ENCODE results near the gene JAK2. TPM values are rescaled to one million over a fixed set of nuclear protein-coding genes. Genes with fewer than 3 reads are reported as not detected.
"Not testable (repeated sequence)": the region's sequence is repeated elsewhere in the genome, so short reads cannot be mapped to it uniquely, and the experiment has no call there.

Gene JAK2
- polyA plus RNA-seq, 10 donors, result 10.8 to 17.0 (median 12.8) TPM

DNA sequence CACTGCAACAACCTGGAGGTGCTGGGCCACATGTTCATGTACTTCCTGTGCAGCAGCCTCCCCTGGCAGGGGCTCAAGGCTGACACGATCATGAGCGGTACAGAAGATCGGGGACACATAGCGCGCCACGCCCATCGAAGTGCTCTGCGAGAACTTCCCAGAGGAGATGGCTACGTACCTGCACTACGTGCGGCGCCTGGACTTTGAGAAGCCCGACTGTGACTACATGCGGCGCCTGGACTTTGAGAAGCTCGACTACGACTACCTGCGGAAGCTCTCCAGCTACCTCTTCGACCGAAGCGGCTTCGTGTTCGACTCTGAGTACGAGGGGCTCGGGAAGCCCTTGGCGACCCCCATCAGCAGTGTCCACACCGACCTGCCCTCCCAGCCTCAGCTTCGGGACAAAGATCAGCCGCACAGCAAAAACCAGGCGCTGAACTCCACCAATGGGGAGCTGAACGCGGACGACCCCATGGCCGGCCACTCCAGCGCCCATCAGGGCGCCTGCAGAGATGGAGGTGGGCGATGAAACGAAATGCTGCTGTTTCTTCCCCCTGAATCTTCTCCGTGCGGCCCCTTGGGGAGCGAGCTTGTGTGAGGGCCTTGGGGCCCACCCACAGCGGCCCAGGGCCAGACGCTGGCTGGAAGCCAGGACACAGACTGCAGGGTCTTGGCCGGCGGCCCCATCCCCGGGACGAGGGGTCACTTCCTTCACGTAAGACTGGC is 56.5 kb downstream of the JAK2 start:
- no peak for DNase-seq

DNA sequence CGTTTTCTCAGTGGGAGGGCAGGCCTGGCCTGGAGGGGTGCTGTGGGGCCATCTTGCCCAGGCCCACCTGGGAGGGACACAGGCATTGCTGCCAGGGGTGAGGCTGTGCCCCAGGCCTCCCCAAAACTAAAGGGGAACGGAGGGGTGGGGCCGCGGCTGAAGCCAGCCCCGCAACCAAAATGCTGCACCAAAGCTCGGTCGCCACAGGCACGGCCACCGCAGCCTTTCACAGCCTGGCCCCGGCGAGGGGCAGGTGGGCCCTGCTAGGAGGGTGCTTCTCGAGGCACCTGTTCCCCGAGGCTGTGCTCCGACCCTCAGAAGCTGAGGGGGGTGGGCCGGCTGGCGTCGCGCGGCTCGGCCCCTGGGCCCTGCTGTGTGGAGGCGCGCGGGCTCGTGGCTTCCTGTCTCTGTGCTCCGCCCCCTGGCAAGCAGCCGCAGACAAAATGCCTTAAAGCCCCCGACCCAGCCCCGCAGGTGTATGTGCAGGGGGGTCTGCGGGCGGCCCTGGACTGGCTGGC is 57.6 kb downstream of the JAK2 start:
- DNase-seq, result no peak

DNA sequence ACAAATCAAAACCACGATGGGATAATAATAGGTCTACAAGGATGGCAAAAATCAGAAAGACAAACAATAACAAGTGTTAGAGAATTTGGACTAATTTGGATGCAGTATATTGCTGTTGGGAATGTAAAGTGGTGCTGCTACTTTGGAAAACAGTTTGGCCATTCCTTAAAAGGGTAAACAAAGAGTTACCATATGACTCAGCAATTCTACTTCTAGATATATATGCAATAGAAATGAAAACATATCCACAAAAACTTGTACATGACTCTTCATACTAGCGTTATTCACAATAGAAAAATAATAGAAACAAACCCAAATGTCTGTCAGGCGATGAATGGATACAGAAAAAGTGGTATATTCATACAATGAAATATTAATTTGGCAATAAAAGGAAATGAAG is 58.3 kb downstream of the JAK2 start:
- no peak for DNase-seq

DNA sequence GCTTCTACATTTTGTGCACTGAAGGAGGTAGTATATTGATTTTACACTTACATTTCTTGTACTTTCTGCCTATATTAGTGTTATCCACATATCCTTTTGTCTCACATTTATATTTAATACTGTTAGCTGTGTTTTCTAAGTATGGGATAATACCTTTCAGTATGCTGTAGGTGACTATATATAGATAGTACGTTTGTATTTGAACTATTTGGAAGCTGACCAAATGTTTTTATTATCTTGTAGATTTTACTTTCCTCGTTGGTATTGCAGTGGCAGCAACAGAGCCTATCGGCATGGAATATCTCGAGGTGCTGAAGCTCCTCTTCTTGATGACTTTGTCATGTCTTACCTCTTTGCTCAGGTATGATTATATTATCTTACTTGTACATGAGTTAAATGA is 59.1 kb downstream of the JAK2 start:
- no peak for DNase-seq

DNA sequence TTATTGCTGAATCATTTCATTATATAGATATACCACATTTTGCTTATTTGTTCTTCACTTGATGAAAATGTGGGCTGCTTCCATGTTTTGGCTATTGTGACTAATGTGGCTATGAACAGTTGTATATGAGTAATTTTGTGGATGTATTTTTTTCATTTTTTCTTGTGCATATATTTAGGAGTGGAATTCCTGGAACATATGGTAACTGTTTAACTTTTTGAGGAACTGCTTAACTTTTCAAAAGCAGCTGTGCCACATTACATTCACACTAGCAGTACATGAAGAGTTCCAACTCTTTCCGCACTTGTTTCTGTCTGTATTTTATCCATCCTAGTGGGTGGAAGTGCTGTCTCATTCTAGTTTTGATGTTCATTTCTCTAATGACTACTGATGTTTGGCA is 67.8 kb downstream of the JAK2 start:
- peak in 1 of 3 donors; percentile 9 for DNase-seq

DNA sequence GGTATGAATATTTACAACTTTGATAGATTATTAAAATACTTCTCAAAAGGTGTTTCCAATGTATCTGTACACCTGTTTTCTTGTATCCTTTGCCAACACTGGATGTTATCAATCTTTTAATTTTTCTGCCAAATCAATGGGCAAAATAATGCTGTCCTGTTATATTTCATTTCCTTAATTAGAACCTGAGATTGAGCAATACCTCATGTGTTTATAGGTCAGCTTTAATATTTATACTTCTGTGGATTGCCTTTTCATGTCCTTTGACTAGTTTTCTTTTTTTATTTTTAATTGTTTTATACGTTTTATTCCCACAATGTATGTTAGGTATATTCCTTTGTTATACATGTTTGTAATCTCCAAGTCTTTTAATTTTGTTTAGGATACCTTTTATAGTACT is 77.6 kb downstream of the JAK2 start:
- no peak for DNase-seq

DNA sequence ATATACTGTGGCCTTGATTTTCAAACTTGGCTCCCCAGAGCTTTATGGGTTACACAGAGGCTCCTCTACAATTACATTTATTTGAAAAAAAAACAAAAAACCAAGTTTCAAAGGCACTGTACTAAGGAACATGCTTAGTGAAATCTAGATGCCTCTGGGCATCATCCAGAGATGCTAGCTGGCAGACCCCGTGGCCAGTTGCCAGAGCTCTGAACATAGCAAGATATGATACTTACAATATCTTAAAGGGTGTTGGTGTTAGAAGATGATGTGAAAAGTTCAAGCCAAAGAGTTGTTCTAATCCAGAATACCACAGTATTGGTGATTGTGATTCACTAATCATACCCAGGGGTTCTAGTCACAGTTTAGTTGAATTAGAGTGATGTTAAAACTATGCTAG is 87.8 kb downstream of the JAK2 start:
- DNase-seq, result no peak

DNA sequence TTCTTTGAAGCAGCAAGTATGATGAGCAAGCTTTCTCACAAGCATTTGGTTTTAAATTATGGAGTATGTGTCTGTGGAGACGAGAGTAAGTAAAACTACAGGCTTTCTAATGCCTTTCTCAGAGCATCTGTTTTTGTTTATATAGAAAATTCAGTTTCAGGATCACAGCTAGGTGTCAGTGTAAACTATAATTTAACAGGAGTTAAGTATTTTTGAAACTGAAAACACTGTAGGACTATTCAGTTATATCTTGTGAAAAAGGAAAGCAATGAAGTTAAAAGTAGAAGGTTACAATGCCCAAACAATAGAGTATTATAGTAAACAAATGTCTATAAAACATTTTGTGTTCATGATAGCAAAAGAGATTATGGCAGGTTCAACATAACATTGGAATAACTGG is 88.6 kb downstream of the JAK2 start:
- no peak for DNase-seq

DNA sequence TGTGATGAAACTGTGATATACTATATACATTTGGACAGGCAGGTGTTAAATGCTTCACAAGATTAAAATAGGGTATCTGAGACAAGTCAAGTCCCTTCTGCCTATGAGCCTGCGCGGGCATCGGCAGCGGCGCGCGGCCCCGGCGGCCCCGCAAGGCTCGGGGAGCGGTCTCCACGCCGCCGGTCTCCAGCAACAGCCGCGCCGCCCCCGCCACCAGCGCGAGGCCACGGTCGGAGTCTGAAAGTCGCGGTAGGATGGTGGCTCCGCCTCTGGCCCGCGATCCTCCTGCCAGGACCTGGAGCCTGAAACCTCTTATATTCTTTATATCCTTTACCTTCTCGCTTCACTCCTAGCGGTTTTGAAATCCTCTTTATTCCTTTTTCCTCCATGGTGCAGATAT is 100.9 kb downstream of the JAK2 start:
- no peak for DNase-seq

DNA sequence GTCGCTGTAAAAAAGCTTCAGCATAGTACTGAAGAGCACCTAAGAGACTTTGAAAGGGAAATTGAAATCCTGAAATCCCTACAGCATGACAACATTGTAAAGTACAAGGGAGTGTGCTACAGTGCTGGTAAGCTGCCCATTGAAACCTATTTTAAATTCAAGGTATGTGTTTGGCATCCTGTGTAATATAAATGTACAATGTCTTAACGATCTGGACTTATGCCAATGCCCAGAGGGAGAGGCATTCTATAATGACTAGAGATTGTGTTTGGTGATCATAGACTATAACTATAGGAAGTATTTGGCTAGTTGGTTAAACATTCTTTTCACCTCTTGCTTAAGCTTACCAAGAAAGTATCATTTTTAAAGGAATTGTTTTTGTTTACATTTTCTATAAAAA is 104.7 kb downstream of the JAK2 start:
- no peak for DNase-seq

DNA sequence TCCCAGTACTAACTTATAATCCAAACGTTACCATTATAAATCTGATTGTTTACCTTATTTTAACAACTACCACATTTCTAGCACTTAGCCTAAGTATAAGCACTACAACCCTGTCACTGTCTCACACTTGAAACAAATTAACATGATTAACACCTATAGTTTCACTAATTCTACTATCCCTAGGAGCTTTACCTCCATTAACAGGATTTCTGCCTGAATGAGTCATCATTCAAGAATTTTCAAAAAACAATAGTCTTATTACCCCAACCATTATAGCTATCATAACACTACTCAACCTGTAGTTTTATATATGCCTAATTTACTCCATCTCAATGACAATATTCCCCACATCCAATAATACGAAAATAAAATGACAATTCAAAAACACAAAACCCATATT is 110.7 kb downstream of the JAK2 start:
- no peak for DNase-seq

DNA sequence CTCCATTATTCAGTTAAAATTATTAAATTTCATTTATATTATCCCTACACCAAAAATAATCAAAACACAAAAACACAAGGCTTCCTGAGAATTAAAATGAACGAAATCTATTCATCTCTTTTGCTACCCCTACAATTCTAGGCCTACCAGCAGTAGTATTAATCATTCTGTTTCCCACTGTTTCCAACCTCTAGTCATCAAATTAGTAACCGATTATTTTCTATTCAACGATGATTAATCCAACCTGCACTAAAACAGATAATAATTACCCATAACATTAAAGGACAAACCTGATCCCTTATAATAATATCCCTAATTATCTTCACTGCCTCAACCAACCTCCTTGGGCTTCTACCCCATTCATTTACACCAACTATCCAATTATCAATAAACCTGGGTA is 114.4 kb downstream of the JAK2 start:
- no peak for DNase-seq

DNA sequence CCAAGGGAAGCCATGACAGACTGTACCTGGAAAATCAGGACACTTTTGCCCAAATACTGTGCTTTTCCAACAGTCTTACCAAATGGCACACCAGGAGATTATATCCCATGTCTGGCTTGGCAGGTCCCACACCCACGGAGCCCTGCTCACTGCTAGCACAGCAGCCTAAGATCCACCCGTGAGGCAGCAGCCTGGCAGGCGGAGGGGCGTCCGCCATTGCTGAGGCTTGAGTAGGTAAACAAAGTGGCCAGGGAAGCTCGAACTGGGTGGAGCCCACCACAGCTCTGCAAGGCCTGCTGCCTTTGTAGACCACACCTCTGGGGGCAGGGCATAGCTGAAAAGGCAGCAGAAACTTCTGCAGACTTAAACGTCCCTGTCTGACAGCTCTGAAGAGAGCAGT is 116.1 kb downstream of the JAK2 start:
- DNase-seq, result not testable (repeated sequence)

DNA sequence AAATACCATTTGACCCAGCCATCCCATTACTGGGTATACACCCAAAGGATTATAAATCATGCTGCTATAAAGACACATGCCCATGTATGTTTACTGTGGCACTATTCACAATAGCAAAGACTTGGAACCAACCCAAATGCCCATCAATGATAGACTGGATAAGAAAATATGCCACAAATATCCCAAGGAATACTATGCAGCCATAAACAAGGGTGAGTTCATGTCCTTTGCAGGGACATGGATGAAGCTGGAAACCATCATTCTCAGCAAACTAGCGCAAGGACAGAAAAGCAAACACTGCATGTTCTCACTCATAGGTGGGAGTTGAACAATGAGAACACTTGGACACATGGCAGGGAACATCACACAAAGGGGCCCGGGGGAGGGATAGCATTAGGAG is 121.4 kb downstream of the JAK2 start:
- not testable (repeated sequence) for DNase-seq

DNA sequence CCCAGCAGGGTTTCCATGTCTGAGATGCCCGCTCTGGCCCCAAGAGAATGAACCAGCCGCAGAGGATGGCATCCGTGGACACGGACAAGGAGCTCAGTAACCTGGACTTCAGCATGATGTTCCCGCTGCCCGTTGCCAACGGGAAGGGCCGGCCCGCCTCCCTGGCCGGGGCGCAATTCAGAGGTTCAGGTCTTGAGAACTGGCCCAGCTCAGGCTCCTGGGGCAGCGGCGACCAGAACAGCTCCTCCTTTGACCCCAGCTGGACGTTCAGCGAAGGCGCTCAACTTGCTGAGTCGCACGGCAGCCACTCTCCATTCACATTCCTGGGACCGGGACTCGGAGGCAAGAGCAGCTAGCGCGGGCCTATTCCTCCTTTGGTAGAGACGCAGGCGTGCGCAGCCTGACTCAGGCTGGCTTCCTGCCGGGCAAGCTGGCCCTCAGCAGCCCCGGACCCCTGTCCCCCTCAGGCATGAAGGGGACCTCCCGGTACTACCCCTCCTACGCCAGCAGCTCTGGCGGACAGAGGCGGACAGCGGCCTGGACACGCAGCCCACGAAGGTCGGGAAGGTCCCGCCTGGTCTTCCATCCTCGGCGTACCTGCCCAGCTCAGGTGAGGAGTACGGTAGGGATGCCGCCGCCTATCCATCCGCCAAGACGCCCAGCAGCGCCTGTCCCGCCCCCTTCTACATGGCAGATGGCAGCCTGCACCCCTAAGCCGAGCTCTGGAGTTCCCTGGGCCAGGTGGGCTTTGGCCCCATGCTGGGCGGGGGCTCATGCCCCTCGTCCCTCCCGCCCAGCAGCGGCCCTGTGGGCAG is 126.0 kb downstream of the JAK2 start:
- DNase-seq, result no peak

DNA sequence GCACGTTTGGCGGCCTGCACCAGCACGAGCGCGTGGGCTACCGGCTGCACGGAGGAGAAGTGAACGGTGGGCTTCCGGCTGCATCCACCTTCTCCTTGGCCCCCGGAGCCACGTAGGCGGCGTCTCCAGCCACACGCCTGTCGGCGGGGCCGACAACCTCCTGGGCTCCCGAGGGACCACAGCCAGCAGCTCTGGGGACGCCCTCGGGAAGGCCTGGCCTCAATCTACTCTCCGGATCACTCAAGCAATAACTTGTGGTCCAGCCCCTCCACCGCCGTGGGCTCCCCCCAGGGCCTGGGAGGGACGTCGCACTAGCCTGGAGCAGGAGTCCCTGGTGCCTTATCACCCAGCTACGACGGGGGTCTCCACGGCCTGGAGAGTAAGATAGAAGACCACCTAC is 126.6 kb downstream of the JAK2 start:
- DNase-seq, result no peak

DNA sequence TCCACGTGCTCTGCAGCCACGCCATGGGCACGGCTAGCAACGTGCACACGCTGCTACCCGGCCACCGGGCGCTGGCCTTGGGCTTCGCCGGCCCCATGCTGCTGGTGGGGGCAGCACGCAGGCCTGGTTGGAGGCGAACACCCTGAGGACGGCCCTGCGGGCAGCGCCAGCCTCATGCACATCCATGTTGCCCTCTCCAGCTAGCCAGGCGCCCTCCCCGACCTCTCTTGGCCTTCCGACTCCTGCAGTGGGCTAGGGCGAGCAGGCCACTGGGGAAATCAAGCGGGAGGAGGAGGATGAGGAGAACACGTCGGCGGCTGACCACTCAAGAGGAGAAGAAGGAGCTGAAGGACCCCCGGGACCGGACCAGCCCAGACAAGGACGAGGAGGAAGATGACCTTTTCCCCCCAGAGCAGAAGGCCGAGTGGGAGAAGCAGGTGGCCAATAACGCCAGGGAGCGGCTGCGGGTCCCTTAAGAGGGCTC is 127.1 kb downstream of the JAK2 start:
- no peak for DNase-seq

DNA sequence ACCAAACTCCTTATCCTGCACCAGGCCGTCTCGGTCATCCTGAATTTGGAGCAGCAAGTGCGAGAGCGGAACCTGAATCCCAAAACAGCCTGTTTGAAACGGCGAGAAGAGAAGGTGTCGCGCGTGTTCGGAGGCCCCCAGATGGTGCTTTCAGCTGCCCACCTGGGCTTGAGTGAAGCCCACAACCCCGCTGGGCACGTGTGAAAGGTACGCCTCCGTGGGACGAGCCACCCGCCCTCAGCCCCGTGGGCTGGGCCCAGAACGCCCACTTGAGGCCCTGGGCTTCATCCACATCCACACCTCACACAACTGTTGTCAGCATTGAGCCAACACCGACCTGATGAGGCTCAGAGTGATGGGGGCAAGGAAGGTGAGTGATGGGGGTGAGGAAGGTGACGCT is 127.6 kb downstream of the JAK2 start:
- DNase-seq, result no peak

DNA sequence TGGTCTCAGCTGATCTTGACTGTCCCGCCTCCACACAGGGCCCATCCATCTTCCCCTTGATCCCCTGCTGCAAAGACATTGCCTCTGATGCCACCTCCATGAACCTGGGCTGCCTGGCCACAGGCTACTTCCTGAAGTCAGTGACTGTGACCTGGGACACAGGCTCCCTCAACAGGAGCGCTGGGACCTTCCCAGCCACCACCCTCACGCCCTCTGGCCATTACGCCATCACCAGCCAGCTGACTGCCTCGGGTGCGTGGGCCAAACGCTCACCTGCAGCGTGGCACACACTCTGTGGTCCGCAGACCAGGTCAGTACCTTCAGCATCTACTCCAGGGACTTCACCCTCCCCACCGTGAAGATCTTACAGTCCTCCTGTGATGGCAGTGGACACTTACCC is 128.5 kb downstream of the JAK2 start:
- no peak for DNase-seq

DNA sequence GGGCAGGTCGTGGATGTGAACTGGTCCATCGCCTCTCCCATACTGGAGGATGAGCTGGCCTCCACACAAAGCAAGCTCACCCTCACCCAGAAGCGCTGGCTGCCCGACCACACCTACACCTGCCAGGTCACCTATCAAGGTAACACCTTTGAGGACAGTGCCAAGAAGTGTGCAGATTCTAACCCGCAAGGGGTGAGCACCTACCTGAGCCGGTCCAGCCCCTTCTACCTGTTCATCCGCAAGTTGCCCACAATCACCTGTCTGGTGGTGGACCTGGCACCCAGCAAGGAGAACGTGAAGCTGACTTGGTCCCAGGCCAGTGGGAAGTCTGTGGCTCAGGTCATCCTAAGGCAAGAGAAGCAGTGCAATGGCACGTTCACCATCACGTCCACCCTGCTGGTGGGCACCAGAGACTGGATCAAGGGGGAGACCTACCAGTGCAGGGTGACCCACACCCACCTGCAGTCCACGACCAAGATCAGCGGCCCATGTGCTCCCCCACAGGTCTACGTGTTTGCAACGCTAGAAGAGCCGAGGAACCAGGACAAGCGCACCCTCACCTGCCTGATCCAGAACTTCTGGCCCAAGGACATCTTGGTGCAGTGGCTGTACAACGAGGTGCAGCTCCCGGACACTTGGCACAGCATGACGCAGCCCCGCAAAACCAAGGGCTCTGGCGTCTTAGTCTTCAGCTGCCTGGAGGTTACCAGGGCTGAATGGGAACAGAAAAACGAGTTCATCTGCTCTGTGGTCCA is 129.1 kb downstream of the JAK2 start:
- DNase-seq, result no peak

DNA sequence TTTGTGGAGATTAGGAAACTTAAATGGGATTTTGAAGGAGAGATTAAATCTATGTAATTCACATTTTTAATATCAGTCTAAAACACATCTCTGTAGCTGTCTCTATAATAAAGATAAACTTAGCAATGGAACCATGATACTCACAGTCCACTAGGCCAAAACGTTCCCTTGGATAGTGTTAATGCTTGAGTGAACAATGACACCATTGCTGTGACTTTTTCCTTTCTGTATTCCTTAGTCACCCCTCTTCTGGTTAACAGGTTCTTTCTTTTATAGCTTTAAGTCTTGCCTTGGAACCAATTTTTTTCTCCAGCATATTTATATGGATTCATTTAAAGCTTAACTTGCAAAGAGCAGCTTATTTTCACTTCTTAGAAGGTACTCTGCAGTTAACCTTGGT is 137.0 kb downstream of the JAK2 start:
- DNase-seq, result no peak

DNA sequence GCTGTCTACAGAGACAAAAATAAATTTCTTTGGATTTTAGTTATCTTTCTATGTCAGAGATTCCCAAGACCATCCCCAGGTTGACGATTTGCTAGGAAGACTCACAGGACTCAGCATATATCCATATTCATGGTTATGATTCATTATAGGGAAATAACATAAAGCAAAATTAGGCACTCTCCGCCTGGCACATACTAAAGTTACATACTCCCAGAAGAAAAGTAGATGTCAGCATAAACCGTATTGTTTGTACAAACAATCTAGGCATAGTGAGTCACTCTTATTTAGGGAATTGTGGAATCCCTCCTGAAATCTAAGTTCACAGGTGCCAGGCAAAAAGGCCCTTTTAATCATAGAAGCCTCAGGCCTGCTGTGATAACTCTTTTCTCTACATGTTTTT is 137.4 kb downstream of the JAK2 start:
- DNase-seq, result no peak
